ENCODE data around the gene VILL.
"Not testable (repeated sequence)": the region's sequence is repeated elsewhere in the genome, so short reads cannot be mapped to it uniquely, and the experiment has no call there.

Gene VILL

DNA sequence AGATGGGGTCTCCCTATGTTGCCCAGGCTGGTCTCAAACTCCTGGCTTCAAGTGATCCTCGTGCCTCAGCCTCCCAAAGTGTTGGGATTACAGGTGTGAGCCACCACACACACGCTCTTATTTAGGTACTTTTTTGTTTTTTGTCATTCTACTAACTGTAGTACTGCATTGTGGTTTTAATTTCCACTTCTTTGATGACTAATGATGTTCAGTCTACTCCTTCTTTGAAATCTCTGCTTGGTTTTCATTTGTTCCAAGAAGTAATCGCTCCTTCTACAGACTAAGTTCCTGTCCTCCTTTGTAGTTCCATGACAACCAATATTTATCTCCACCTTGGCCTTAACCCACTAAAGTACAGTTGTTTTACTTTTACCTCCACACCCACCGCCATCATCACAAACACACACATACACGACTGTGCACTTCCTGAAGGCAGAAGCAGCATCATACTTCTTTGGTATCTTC is 47.9 kb downstream of the VILL start:
- no peak for DNase-seq

DNA sequence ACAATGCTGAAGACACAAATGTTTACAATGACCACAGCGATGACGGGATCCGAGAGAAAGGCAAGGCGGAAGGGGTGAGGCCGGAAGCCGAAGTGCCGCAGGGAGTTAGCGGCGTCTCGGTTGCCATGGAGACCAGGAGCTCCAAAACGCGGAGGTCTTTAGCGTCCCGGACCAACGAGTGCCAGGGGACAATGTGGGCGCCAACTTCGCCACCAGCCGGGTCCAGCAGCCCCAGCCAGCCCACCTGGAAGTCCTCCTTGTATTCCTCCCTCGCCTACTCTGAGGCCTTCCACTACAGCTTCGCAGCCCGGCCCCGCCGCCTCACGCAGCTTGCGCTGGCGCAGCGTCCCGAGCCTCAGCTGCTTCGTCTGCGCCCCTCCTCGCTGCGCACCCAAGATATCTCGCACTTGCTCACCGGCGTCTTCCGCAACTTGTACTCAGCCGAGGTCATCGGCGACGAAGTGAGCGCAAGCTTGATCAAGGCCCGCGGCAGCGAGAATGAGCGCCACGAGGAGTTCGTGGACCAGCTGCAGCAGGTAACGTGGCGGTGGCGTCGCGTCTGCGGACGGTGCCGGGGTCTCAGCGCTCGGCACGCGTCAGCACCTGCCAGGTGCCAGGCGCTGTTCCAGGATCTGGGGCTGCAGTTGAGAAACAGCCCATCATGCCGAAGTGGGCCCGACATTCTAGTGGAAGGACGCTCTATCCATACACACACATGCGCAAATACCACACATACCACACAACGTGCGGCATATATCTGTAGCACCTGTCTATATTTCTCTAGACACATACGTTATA is 48.7 kb downstream of the VILL start, which contains the start of gene DLEC1:
Gene DLEC1, plus strand, starts transcription at position 108 of the 798 bp plus-strand sequence. Its CDS starts 18 bp downstream, at position 126.
- DNase-seq: peak; percentile 65

DNA sequence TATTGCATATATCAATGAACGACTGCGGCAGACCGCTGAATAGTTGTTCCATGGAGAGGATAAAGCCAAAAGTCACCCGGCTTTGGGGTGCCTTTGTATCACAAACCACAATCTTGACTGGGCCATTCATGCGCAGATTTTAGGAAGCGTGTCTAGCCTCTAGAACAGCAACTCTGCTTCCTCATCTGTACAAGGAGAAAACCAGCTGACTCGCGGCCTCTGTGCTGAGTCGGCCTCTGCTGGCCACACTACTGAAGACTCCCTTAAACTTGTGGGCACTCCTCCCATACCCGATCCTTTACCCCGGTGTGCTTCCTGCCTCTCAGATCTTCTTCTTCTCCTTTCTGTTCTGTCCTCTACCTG is 49.3 kb downstream of the VILL start:
- DNase-seq: peak; percentile 37

DNA sequence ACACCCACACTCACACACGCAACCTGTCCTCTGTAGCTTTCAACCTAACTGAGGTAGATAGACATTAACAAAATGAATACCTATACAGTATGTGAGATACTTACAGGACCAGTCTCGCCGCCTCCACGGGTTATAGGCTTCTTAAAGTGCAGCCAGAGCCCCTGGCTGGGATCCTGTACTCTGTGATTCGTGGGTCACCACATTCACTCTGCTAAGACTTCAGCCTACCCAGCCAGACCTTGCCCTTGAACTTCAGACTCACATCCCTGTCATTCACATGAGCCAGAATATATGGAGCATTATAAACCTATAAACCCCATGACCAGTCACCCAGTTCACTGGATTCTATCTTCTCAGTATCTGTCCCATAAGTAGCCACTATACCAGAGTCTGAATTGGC is 49.8 kb downstream of the VILL start:
- no peak for DNase-seq

DNA sequence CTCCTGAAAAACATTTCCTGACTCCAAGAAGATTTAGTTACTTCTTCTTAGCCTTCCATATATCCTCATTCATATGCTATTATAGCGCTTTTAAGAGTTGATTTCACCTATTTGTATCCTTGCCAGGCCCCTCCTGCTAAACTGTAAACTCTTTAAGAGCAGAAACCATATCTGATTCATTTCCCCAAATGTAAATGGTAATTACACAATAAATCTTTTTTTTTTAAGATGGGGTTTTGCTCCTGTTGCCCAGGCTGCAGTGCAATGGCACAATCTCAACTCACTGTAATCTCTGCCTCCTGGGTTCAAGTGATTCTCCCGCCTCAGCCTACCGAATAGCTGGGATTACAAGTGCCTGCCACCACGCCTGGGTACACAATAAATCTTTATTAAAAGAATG is 52.9 kb downstream of the VILL start:
- no peak for DNase-seq

DNA sequence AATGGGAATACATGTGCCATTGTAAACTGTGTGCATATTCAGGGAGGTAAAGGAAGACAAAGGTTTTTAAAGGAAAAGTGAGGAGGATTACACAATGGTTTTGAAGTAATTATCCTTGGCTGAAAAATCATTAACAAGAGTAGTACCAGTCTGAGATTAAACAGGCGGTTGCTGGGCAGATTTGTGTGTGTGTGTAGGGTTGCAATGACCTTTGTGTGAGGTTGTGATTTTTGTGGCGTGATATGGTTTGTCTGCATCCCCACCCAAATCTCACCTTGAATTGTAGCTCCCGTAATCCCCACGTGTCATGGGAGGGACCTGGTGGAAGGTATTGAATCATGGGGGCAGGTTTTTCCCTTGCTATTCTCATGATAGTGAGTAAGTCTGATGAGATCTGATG is 55.4 kb downstream of the VILL start:
- no peak for DNase-seq

DNA sequence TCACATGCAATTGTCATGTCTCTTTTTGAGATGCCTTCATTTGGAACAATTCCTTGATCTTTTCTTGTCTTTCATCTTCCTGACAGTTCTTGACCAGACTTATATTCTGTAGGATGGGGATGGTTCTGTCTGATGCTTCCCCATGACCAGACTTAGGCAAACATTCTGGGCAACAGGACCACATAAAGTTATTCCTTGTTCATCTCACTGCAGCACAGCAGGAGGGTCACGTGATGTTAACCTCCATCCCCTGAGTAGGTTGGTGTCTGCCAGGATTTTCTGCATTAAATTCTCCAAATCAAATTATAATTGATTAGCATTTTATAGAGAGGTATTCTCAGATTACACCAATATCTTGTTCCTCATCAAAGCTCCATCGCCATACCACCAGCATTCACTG is 56.2 kb downstream of the VILL start:
- DNase-seq: no peak

DNA sequence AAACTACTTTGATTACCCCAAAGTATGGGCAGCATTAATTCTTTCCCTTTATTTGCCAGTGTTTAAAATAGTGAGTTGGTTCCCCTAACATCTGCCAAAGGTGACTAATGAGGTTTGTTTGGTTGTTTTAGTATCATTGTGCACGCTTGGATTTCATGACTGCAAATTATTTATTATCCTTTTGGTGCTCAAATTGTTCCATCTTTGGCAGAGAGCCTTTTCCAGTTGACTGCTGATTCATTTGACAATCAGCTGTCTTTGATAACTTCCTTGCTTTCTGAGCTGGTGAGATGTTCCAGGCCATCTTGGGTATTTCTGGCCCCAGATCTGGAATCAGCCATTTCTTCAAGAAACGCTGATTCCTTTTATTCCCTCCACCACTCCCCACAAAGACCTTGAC is 57.3 kb downstream of the VILL start:
- no peak for DNase-seq

DNA sequence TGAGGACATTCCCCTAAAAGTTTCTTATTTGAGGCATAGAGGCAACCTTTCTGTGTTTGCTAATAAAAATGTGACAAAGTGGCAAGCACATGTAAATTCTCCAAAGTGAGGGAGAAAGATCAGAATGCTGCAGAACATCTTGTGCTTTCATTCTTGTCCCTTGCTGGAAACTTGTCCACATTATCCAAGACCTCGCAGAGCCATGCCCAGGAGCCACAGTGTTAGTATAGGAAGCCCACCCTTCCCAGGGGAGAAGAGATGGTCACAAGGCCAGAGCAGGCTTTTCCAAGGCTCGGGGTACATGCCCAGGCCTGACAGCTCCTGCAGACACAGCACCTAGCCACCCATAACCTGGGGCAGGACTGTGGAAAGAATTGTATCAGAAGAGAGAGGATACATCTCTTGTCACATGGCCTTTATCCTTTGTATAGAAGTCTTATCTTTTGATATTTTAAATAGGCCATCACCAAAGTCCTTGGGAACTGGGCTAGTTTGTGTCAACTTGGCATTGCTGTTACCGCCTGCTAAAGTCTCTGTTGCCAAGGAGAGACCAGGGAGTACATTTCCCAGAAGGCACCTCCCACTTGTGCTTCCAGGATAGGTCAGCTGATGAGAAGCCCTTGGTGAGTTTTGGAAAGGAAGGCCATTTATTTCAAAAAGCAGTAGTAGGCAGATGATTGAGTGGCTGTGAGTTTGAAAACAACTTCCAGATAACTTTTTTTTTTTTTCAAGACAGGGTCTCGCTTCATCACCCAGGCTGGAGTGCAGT is 59.0 kb downstream of the VILL start:
- no peak for DNase-seq

DNA sequence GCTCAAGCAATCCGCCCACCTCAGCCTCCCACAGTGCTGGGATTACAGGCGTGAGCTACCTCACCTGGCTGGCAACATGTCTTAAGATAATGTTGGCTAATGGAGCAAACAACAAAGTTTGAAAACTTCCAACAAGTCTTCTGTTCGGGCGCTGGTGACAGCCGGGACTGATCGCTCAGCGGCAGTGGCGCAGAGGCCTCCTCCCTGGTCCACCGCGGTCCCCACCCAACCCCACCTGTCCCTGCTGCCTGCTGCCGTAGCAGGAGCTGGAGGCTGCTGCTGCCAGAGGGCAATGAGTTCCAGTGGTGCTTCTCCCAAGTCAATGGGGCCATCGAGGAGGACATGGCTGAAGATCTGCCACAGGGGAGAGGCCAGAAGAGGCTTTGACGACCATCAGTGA is 60.5 kb downstream of the VILL start:
- no peak for DNase-seq

DNA sequence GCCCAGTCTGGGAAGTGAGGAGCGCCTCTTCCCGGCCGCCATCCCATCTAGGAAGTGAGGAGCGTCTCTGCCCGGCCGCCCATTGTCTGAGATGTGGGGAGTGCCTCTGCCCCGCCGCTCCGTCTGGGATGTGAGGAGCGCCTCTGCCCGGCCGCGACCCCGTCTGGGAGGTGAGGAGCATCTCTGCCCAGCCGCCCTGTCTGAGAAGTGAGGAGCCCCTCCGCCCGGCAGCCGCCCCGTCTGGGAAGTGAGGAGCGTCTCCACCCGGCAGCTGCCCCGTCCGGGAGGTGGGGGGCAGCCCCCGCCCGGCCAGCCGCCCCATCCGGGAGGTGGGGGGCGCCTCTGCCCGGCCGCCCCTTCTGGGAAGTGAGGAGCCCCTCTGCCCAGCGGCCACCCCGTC is 62.7 kb downstream of the VILL start:
- not testable (repeated sequence) for DNase-seq

DNA sequence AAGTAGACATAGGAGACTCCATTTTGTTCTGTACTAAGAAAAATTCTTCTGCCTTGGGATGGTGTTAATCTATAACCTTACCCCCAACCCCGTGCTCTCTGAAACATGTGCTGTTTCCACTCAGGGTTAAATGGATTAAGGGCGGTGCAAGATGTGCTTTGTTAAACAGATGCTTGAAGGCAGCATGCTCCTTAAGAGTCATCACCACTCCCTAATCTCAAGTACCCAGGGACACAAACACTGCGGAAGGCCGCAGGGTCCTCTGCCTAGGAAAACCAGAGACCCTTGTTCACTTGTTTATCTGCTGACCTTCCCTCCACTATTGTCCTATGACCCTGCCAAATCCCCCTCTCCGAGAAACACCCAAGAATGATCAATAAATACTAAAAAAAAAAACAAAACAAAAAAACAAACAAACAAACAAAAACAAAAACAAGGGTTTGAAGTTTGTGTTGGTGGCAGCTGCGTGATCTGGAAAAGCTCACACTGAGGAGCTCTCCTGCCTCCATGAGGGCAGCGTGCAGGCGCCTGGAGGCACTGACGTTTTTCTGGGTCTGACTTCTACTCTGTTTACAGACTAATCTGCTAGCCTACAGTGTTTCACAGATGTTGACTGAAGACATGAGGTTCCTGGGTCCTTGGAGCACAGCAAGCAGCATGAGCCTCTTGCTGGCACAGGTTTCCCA is 63.4 kb downstream of the VILL start:
- DNase-seq: not testable (repeated sequence)

DNA sequence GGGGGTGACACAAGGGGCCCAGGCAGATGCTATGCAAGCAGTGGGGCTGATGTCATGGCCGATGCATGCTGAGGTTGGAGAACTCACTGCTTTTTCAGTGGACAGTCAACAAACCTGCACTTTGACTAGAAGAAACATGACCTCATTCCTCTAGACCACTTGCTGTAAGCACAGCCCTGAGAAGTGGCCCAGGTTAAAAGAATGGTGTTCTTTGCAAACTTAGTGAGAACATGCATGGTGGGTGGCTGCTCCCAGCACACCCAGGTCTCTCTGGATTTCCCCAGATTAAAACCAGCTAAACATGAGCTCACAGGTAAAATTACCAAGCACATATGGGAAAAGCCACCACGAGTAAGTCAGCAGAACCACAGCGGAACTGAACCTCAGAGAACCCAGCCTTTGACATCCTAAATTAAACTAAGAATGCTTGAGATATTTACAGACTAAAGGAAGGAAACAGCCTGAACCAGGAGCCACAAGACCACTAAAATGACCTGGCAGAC is 64.0 kb downstream of the VILL start:
- peak; percentile 26 for DNase-seq

All from fibroblast of skin of back (primary cell).